Activated CD8-positive, alpha-beta memory T cell treated with anti-CD3 and anti-CD28 coated beads, Interleukin-2, amount 50 U/mL, for 48 hours (primary cell): ENCODE measurements around the gene ZNF710.
A peak's percentile ranks its signal among the peaks of the same experiment; 100 is the strongest.
"Not testable (repeated sequence)": the region's sequence is repeated elsewhere in the genome, so short reads cannot be mapped to it uniquely, and the experiment has no call there.

Experiments
- DNase-seq: peaks from one replicate; pipeline ENCODE4 v3.0.0-alpha.2; 2020

The ZNF710 gene

DNA sequence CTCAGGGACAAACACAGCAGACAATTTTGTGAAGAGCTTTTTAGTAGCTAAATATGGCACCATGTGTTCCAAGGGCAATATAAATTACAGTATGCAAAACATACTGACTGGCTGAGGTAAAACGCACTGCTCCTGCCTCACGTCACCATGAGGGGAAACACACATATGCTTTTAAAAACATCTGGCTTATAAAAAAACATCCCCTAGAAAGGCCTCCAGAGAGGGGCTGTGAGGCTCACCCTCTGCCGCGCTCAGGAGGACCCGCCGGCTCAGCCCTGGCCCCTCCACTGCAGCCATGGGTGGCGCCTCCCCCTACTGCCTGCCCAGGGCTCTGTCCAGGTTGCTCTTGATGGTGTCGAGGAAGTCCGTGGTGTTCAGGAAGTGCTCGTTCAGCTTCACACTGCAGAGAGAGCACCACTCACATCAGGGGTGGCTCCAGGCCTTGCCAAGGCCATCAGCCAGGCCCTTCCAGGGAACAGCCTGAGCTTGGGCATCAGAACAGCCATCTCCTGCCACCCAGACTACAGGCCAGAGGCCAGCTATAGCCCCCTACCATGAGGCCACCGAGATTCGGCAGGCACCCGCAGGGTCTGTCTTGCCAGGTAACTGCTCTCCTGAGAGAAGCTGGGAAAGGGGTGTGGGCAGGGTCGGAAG is 83.0 kb downstream of the ZNF710 start:
- no peak for DNase-seq

DNA sequence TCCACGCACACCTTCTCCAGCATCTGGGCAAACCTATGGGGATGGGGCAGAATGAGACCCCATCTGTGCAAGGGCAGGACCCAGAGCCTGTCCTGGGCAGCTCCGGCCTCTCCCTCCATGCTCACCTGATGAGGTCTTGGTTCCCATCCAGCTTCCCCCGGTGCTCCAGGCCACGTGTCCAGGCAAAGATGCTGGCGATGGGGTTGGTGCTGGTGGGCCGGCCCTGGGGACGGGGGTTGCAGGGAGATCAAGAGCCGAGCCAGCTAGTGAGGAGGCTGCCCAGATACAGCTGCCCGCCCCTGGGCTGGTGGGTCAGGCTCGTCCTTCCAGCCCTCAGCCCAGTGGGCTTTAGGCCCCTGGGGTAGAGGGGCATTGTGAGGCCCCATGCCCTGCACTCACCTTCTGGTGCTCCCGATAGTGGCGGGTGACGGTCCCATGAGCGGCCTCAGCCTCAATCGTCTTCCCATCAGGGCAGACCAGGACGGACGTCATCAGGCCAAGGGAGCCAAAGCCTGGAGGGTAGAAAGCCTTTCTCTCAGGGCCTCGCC is 83.8 kb downstream of the ZNF710 start:
- DNase-seq = no peak

DNA sequence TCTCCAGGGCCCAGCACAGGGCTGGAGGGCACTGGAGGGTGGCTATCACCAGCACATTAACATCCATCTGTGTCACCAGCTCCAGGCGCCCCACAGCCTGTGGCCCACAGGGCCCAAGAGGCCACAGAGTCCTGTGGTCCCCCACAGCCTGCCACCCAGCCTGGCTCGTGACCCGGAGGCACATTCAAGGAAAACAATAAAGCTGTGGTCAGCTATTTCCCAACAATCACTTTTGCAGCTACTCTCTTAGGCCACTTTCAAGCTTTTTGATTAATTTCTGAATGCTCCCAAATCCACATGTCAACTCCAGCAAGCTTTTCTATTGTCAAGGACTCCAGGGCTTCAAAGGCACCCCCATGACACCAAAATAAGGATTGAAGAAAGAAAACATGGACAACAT is 84.4 kb downstream of the ZNF710 start:
- DNase-seq = no peak

DNA sequence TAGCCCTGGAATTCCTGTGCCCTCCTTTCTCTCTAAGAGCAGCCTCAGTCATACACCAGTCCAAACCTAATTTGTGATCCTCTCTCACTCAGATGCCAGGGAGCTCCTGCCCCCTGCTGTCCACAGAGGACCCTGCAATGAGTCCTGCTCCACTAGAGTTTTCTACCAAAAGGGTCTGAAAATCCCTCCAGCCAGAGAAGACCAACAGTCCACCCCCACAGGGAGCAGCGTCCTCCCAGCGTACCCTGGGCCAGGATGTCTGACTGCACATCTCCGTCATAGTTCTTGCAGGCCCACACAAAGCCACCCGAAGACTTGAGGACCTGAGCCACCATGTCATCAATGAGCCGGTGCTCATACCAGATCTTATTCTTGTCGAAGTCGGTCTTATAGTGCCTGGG is 85.7 kb downstream of the ZNF710 start:
- DNase-seq = no peak

DNA sequence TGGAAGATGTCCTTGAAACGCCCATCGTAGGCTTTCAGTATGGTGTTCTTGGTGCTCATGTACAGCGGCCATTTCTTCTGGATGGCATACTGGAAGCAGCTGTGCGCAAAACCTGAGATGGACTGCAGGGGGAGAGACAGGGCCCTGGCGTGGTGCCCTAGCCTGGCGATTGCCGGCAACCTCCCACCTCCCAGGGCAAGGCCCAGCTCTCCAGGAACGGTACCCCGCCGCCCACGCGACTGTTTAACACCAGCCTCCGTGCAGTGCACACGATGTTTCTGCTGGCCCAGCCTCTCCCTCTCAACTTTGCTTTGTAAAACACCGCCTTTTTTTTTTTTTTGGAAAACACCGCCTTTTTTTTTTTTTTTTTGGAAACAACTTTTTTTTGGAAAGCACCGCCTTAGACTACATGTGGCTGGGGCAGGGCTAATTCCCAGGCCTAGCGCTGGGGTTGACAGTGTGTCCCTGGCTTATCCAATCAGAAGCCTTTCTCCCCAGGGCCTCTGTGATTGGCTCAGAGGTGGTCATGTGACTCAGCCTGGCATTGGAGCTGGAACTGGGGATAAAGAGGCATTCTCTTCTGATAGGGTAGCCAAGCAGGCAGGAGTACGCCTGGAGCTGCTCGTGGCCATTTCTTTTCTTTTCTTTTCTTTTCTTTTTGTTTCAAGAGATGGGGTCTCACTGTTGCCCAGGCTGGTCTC is 86.5 kb downstream of the ZNF710 start:
- DNase-seq = no peak

DNA sequence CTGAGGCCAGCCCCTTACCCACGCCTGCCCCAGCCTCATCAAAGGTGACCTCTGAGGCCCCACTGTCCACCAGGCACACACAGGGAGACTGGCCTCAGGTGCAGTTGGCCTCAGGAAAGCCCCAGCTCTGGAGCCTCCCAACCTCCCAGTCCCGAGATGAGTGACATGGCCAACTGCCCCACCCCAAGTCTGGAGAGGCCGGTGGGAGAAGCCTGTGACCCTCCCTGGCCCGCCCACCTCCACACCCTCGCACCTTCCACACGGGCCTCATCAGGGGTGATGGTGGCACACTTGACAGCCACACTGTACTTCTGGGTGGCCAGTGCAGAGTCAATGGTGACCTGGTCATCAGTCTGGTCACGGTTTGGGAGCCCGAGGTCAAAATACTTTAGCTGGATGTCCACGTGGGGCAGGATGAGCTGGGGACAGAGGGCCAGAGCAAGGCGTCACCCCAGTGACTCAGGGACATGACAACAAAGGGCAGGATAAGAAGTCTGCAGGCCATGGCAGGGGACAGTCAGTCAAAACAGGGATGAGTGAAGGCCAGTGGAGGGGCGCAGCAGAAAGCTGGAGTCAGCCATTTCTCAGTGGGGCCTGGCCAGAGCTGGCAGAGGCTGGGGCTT is 89.2 kb downstream of the ZNF710 start:
- no peak for DNase-seq

DNA sequence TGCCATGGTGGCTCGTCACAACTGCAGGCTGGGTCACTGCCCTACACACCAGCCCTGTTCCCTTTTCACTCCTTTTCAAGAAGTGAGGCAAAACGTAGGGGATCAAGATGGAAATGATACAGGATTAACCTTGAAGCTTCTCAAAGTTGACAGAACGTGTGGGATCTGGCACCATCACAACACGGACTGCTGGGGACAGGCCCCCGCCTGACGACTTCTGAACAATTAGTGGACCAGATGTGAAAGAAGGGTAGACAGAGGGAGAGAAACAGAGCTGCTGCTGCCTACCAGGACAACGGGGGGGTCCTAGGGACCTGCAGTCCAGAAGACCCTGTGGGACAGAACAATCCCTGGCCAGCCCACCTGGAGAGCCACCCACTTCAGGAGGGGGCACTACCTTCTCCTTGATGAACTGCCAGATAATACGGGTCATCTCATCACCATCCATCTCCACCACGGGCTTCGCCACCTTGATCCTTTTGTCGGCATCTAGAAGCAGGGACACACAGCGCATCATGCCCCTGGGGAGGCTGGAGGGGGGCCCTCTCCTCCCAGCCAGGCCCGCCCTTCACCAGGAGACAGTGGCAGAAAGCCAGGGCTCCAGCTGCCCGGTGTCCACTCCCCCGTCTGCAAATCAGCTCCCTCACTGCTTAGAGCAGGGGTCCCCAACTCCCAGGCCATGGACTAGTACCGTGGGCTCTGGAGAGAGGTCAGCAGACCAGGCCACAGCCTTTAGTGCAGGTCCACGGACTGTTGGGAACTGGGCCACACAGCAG is 90.2 kb downstream of the ZNF710 start:
- DNase-seq = no peak

DNA sequence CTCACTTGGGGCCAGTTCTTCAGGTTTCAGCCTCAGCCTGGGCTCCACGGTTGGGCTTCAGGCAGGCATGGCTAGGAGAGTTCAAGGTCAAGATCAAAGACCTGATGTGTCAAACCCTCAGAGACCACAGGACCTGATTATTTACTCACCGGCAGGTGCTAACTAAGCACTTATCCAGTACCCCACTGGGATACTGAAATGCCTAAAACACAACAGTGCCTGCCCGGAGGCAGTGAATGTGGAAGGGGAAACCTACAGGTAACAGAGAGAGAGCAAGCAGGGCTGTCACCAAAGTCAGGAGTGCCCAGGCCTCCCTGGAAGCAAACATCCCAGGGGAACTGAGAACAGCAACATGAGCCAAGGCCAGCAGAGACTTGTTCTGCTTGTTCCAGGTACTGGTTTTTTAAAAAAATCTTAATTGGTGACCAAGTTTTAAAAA is 94.4 kb downstream of the ZNF710 start:
- DNase-seq = no peak

DNA sequence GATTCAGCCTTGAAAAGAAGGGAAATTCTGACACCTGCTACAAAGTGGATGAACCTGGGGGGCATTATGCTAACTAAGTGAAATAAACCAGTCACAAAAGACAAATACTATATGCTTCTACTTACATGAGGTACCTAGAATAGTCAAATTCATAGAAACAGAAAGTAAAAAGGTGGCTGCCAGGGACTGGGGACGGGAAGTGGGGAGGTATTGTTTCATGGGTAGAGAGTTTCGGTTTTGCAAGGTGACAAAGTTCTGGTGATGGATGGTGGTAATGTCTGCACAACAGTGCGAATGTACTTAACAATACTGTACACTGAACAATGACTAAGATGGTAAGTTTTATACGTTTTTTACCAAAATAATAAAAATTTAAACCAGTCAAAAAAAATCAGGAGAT is 96.4 kb downstream of the ZNF710 start:
- DNase-seq = no peak

DNA sequence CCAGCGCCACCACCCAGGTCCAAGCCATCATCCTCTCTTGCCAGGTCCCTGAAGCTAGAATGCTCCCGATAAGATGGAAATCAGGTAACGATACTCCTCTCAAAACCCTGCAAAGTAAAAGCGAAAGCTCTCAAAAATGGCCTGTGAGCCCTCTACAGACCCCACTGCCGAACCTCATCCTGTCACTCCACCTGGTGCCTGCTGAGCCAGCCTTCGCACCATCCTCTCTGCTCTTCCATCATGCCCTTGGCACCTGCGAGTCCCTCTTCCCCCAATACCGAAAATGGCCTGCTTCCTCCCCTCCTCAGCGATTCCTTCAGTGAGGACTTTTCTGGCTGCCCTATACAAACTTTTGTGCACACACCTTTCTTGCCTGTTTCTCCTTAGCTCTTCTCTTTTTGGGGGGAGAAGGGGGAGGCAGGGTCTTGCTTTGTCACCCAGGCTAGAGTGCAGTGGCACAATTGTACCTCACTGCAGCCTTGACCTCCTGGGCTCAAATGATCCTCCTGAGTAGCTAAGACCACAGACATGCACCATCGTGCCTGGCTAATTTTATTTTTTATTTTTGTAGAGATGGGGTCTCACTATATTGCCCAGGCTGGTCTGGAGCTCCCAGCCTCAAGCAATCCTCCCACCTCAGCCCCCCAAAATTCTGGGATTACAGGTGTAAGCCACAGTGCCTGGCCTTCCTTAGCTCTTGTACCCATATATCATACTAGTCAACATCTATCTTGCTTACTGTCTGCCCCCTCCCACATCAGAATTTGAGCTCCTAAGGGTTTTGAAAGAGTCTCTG is 98.1 kb downstream of the ZNF710 start:
- no peak for DNase-seq

DNA sequence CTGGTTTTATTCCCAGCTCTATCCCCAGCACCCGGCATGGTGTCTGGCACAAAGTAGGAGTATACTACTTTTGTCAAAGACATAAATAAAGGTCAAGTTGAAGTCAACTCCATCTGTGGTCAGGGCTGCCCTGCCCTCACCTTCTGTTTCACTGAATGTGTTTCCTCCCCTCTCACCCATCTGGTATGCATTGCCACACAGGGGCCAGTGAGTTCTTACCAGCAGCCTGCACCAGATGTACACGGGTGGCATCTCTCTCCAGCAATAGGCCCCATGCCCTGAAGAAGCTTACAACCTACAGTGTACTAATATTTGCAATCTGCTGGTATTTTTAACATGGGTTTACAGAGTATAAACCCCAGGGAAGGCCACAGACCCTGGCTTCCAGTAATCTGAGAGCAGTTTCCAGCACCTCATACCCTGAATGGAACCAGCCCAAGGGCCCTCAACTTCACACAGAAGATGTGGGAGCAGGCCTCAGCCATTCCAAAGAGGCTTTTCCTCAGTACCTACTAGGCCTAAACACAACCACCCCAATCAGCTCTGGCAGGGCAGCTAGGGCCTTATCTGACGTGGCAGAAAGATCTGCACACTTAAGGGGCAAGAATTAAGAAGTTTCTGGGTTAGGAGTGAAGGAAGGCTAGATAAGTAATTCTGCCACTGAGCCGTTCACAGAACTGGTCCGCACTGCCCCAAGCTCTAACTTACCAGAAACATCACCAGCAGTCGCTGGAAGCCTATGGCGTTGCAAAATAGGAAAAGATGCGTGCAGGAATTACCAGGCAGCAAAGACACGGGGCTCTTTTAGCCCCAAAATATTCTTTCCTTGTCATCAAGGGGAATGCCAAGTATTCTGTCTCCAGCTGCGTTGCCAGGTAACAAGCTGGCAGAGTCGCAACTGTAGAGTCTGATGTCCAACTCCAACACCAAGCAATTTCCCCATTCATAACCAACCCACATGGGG is 99.0 kb downstream of the ZNF710 start:
- no peak for DNase-seq

DNA sequence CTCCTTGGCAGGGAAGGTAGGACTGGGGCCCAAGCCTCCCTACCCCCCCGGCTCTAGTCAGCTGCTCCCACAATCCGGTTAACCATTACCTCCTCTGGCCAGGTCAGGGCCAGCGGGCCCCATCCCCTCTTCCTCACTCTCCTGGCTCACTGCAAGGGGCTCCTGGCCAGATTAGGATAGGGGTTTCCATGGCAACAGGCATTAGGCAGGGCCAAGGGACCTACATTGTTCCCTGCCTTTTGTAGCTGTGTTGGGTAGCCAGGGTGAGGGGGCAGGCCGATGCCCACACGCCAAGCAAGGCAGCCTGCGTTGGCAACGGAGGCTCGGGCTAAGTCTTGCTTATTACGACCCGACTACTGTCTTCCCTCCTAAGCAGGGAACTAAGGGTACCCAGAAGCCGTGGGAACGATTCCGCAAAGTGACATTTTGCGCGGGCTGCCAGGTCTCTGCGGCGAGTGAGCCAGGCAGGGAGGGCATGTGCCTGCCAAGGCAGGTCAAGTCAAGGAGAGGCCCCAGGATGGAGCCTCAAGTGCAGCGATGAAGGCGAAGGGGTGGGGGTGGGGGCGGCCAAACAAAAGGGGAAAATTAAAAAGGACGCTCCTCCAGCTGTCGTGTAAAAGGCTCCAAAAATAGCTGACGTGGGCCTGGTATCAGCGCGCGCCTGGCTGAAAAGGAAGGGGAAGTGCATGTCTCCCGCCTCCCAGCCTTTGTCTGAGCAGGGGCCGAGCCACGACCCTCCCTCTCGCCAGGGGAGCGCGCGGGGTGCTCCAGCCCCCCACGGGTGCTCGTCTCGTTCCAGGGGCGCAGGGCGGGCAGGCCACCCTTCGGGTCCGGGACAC is 100.2 kb downstream of the ZNF710 start:
- no peak for DNase-seq

DNA sequence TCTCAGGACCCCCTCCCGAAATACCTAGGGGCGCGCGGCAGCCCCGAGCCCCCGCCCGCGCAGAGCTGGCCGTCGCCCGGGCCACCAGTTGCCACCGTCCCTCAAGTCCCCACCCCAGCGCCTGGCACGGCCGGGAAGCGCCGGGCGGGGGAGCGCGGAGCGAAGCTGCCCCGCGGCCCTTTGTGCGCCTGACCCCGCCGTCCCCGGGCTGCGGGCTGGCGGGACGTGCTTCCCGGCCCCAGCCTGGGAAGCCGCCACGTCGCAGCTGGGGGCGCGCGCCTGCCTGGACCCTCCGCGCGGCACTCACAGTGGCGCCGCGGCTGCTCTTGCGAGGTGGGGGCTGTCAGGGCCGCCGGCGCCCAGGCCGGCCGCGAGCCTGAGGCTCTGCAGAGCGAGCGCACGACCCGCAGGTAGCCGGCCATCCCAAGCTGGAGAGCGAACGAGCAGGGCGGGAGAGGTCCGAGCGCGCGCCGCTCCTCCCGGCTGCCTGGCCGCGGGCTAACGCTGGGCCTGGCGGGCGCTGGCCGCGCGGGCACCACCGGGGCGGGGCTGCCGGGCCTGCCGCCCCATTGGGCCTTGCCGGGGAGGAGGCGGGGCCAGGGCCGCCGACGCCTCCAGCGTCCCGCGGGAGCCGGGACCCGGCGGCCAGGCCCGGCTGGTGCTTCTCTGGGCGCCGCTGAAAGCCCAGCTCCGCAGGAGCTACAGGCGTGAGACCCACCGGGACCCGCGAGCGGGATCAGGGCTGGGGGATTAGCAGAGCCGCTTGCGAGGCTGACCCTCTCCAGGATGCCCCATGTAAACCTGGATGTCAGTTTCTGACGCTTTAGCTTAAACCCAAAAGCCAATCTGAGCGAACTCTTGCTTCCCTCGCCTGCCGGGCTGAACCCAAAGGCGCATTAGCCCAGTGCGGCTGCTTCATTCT is 101.1 kb downstream of the ZNF710 start, which contains the start of gene IDH2:
IDH2 (minus strand) TSS at position 500 of the 922 bp plus-strand sequence; CDS start at position 422, 78 bp downstream.
- peak; percentile 86 for DNase-seq

DNA sequence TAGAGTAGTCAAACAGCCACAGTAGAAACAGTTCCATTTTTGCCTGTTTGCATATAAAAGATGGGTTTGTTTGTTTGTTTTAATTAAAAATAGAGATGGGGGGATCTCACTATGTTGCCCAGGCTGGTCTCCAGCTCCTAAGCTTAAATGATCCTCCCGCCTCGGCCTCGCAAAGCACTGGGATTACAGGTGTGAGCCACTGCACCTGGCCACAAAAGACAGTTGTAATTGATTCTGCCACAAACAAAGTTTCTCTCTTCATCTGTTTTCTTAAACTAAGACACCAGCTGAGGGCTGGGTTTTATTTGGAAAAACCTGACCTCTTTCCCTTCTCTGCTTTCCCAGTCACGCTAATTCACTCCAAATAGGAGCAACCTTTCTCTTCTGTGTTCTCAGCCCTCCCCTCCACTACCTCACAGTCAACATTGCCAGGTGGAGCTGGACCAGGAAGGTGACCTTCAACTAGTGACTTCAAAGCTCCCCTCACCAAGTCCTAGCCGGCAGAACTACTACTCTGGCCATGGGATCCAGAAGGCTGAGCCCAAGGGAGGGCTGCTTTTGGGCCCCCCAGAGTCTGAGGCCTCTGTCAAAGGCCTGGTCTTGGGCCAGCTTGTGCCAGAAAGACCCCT is 102.7 kb downstream of the ZNF710 start:
- no peak for DNase-seq

DNA sequence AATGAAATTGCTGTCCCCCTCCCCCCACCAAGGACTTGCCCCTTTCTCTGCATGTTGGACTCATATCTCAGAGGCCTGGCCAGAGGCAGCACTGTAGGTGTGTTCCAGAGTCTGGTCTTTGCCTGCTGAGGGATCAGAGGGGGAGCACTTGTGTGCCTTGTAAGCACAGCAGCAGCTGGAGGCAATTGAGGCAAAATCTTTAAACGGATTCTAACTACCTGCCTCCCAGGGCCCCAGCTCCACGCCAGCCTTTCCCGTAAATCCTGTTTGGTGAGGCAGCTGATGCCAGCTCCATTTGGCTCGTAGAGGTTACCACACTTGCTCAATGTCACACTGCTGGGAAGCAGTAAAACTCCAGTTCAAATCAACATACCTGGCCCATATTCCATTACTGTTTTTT is 103.4 kb downstream of the ZNF710 start:
- no peak for DNase-seq

DNA sequence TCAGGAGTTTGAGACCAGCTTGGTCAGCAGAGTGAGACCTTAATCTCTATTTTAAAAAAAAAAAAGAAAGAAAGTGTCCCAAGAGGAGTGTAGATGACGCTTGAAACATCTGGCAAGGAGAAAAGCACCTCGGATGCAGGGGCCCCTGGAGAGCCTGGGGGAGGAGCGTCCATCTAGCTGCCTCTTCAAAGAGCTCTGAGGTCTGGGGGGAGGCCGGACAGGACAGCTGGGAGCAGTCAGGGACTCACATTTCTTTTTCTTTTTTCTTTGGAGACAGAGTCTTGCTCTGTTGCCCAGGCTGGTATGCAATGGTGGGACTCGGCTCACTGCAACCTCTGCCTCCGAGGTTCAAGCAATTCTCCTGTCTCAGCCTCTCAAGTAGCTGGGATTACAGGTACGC is 104.4 kb downstream of the ZNF710 start:
- DNase-seq = no peak

DNA sequence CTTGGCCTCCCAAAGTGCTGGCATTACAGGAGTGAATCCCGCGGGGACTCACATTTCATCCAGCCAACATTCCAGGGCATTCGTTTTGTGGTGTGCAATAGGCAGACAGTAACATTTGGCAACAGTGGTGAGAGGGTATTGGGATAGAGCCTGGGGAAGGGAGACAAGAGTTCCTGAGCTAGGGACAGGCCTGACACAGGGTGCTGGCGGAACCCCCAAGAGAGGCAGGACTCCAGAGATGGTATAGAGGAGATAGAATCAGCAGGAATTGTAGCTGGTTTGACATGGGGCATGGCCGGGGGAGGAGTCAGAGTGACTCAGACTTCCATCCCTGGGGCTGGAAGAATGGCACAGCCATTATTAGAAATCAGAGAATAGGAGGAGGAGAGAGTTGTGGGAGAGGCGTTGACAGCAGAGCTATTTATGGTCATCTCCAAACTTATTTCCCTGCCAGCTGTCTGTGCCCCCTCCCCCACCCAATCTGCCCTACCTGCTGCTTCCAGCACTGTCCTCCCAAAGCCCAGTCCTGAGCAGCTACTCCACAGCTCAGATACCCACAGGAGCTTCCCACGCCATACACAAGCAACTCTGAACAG is 105.5 kb downstream of the ZNF710 start:
- no peak for DNase-seq

DNA sequence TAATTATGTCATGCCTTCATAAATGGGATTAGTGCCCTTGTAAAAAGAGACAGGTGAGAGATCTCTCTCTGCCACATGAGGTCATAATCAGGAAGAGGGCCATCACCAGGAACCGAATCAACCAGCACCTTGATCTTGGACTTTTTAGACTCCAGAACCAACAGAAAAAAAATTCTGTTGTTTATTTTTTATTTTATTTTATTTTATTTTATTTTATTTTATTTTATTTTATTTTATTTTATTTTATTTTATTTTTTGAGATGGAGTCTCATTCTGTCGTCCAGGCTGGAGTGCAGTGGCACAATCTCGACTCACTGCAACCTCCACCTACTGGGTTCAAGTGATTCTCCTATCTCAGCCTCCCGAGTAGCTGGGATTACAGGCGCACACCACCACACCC is 106.9 kb downstream of the ZNF710 start:
- DNase-seq = not testable (repeated sequence)
